DMS53 treated with DMSO at 0.1 percent for 48 hours (cell line): ENCODE results near the gene GFRA4.

Source experiments
- DNase-seq: peaks from one replicate; lab custom pipeline; 2025; ENCODE audit not compliant: unreplicated experiment; lab: John Stamatoyannopoulos, UW

The GFRA4 gene

GRCh38 chr20:3674995-3675900 lies 12.0 kb upstream of the GFRA4 start:
- no peak for DNase-seq

DNA sequence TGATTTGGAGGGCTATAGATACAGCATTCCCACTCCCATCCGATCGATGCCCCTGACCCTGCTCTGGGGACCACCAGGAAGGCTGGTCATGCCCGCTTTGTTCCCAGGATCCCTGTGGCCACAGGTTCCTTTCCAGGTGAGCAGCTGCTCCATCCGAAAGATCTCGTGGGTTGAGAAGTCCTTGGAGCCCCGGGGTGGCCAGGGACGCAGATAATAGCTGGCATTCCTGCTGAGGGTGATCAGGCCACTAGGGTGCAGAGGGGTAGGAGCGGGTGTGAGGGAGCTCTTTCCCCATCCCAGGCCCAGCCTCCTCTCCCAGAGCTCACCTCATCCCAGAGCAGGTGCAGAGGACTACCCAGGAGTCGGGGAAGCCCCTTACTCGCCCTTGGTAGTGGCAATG lies 11.2 kb upstream of the GFRA4 start:
- no peak for DNase-seq

DNA sequence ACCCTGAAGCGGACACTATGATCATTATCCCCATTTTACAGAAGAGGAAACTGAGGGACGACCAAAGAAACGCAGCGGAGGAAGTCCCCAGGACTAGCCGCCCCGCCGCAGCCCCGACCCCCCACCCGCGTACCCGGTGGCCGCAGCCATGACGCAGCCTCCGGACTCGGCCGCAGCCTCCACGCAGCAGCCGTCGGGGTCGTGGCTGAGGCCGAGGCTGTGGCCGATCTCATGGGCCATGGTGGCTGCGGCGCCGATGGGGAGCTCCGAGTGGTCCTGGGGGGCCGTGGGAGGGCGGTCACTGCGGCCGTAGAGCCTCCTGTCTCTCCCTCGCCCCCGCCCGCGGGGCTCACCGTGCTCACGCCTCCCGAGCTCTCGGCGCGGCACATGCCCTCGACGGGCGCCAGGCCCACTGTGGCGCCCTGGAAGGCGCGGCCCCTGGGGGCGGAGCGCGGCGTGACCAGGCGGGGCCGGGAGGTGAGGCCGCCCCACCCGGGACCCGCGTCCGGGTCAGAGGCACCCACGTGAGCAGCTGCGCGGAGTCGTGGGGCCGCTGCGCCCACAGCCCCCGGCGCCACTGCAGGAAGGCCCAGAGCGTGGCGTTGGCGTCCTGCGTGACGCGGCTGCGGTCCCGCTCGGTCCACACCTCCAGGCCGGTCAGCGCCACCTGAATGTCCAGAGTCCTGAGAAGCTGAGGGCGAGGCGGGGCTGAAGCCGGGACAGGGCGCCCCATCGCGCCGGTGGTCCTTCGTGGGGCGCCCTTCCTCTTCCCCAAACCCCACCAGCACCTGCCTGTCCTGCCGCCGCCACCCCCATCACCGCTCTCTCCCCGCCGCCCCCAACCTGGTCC lies 10.2 kb upstream of the GFRA4 start:
- no peak for DNase-seq

- DNase-seq: no peak
Measured at GRCh38 chr20:3672547-3673171, 9.5 kb upstream of the GFRA4 start.

DNA sequence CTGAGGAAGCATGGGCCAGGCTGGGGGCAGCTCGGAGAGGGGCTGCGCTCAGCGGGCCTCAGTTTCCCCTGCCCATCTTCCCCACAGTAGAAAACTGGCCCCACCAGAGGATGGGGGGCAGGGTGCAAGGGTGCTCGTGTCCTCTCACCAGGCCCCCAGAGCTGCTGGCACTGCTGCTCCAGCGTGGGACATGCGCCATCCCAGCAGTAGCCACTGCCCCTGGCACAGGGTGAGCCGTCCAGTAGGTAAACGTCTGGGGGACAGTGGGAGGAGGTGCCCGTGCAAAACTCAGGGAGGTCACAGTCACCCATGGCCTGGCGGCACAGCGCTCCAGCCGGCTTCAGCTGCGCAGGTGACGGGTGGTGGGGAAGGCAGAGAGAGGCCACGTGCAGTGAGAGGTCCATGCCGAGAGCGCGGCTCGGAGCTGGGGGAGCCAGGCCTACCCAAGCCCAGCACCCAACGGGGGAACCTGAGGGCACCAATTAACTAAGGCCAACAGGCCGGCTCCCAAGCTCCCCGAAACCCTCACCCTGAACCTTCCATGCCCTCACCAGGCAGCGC lies 8.9 kb upstream of the GFRA4 start:
- DNase-seq: no peak

- DNase-seq: no peak
Measured at GRCh38 chr20:3670945-3671344, 7.7 kb upstream of the GFRA4 start.

DNA sequence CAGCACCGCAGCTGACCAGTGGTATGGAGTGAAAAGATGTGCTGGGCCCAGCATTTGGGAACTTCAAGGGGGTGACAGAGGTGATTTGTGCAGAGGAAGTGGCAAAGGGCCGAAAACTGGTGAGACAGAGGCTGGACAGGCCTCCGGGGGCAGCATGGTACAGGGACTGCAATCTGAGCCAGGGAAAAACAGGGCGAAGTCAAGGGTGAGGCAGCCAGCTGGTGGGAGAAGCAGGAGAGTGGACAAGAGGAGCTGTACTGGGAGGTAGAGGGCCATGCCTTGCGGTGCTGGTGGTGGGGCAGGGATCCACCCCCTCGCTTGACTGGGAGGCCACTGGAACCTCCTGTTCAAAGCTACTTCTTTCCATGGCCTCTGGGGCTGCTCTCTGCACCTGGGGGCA lies 7.3 kb upstream of the GFRA4 start:
- DNase-seq: no peak

- DNase-seq: no peak
Measured at GRCh38 chr20:3669710-3670367, 6.6 kb upstream of the GFRA4 start.

- DNase-seq: no peak
Measured at GRCh38 chr20:3667434-3668037, 4.3 kb upstream of the GFRA4 start.

- no peak for DNase-seq
Measured at GRCh38 chr20:3663858-3664257, 659 bp upstream of the GFRA4 start.

DNA sequence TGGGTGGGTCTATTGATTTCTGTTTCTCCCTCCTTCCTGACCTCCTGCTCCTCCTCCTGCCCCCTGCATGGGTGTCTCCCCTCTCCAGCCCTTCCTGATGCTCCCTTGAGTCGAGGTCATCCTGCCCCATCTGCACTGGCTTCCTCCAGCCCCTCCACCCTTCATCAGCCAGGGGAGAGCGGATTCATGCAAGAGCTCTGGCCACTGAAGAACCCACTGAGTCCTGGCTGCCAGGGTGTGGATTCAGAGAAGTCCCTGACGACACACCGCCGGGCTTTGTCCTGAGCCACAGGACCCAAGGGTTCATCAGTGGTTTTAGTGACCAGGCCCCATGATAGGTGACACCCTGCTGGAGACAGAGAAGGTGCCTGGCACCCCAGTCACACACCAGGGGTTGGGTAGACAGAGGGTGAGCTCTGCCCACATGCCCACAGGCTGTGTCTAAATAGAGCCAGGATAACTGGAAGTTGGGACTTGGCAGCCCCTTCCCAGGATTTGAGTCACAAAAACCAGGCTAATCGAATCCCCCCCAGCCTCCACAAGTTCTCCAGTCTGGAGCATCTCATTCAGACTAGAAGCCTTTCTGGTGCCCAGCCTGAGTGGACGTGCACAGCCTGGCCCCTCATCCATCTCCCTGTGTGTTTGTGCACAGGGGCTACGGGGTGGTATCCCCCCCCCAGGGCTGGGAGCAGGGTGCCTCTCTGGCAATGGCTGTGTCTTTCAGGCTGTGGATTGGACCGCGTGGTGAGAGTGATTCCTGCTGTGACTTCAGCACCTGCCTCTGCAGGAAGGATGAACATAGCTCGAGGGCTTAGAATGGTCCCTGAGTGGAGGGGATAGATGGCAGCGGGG lies 1.2 kb downstream of the GFRA4 start:
- no peak for DNase-seq

- DNase-seq: no peak
Measured at GRCh38 chr20:3661060-3661813, 2.0 kb downstream of the GFRA4 start.

GRCh38 chr20:3660262-3661059 lies 2.7 kb downstream of the GFRA4 start:
- DNase-seq: no peak

DNA sequence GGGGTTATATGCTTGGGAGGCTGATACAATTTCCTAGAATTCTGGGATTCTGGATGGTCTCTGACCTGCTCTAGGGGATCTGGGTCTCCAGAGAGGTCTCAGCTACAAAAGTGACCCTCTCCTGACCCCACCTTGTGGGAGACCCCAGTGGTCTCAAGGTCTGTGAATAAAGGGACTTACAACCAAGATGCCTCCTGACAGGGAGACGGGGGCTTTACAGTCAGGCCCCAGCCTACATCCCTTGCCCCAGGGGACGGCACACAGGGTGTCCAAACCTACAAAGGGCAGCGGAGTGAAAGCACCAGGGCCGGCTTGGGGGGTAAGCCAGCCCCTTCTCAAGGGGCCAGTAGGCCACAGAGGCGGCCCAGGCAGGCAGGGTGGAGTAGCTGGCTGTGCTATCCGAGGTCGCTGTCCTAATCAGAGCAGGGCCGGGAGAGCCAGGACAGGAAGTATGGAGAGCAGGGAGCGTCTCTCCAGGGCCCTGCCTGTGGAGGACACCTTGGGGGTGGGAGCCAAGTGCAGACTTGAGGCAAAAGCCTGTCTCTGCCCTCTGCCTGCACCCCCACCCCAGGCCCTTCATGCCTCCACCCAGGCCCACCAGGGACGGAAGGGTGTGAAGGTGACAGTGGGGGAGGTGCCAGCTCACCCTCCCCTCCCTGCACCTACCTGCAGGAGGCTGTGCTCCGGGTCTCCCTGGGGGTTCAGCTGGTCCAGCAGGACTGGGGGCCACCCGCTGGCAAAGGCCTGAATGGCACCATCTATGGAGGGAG lies 3.5 kb downstream of the GFRA4 start:
- DNase-seq: no peak

DNA sequence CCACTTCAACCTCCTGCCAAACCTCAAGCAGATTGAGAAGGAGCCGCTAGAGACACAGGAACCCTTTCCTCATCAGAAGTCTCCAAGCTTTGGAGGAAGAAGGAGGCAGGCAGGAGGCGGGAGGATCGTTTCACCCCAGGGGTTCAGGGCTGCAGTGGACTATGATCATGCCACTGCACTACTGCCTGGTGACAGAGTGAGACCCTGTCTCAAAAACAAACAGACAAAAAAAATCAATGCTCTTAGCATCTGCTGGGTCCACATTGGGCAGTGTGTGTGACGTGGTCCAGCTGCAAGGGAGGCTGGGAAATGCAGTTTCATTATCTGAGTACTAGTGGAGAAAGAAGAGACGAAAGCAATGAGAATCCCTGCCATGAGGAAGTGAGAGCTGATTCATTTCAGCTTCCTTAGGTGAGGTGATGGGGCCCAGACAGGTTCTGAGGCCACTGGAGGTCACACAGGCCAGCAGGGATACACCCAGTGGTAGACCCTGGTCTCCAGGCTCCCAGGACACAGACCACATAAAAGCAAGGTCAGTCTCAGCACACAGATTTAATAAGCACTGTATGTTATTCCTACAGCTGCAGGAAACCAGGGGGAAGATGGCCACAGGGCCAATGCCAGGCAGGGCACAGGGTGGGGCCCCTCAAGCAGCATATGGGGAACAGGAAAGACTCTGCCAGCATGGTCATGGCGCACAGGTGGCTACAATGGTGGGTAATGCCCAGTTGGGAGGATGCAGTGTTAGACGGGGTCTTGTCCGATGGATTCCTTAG lies 4.3 kb downstream of the GFRA4 start:
- no peak for DNase-seq

DNA sequence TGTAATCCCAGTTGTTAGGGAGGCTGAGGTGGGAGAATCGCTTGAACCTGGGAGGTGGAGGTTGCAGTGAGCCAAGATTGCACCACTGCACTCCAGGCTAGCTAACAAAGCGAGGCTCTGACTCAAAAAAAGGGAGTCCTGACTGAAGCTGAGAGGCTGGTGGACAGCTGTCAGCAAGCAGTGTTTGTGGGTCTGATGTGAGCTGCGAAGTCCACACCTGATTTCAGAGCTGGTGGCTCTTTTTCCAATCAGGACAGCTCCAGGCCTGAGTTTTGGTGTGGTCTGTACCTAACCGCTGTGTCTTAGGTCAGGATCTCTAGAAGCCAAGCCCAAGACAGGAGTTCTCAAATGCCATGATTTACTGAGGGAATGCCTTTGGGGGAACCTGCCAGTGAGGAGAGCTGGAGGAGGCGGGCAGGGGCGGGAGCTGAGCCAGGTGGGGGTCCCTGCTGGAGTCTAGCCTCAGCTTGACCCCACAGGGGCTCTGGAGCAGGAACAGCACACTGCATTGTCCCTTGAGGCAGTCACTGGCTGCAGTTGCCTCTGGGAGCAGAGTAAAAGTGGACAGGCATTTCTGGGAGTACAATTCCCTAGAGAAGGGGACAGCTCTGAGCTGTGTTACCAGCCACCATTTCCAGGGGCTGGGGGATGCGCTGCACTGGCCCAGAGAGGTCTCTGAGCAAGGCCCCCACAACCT lies 5.0 kb downstream of the GFRA4 start:
- DNase-seq: no peak
